GM18498 (cell line): ENCODE measurements around the gene FKBP10.
"Not testable (repeated sequence)": the region's sequence is repeated elsewhere in the genome, so short reads cannot be mapped to it uniquely, and the experiment has no call there.

ENCODE experiments used
- ATAC-seq: cut with Tn5 transposase; IDR thresholded peaks from one replicate; pipeline ENCODE4 v1.9.1; 2021; ENCODE audit warnings: mild to moderate bottlenecking, moderate library complexity; ENCODE audit not compliant: unreplicated experiment

Gene FKBP10

GRCh38 chr17:41812381-41813151 lies at the start of gene FKBP10:
Gene FKBP10, plus strand, starts transcription at chr17:41813004. Its CDS starts 31 bp downstream, at chr17:41813035.
- no peak for ATAC-seq

- ATAC-seq: no peak
These were observed 49.5 kb upstream of the FKBP10 start for GRCh38 chr17:41763327-41763726.

GRCh38 chr17:41766135-41766534 lies 46.7 kb upstream of the FKBP10 start:
- ATAC-seq: no peak

GRCh38 chr17:41767324-41768042 lies 45.3 kb upstream of the FKBP10 start:
- no peak for ATAC-seq

GRCh38 chr17:41768682-41769288 lies 44.0 kb upstream of the FKBP10 start:
- ATAC-seq: no peak

GRCh38 chr17:41769346-41769862 lies 43.4 kb upstream of the FKBP10 start:
- no peak for ATAC-seq

GRCh38 chr17:41769985-41770384 lies 42.8 kb upstream of the FKBP10 start:
- no peak for ATAC-seq

GRCh38 chr17:41771389-41772206 lies 41.2 kb upstream of the FKBP10 start:
- no peak for ATAC-seq

- no peak for ATAC-seq
These were observed 40.6 kb upstream of the FKBP10 start for GRCh38 chr17:41772218-41772585.

GRCh38 chr17:41772586-41773189 lies 40.1 kb upstream of the FKBP10 start:
- ATAC-seq: no peak

GRCh38 chr17:41773190-41773588 lies 39.6 kb upstream of the FKBP10 start:
- no peak for ATAC-seq

- no peak for ATAC-seq
These were observed 39.0 kb upstream of the FKBP10 start for GRCh38 chr17:41773731-41774193.

GRCh38 chr17:41775394-41776226 lies 37.2 kb upstream of the FKBP10 start:
- ATAC-seq: no peak

GRCh38 chr17:41776262-41776900 lies 36.4 kb upstream of the FKBP10 start:
- not testable (repeated sequence) for ATAC-seq

- ATAC-seq: no peak
These were observed 35.6 kb upstream of the FKBP10 start for GRCh38 chr17:41777157-41777573.

GRCh38 chr17:41777574-41778188 lies 35.1 kb upstream of the FKBP10 start:
- ATAC-seq: no peak

- no peak for ATAC-seq
These were observed 32.9 kb upstream of the FKBP10 start for GRCh38 chr17:41779954-41780353.

GRCh38 chr17:41781404-41782110 lies 31.2 kb upstream of the FKBP10 start:
- ATAC-seq: no peak
